DND-41 (cell line): Measurements from ENCODE around the gene GGCT.

ENCODE experiments used
- CTCF ChIP-seq: IDR thresholded peaks from 2 replicates; pipeline ENCODE4 v1.5.1; 2012; ENCODE audit warnings: borderline replicate concordance, low read length, moderate library complexity, mild to moderate bottlenecking; ENCODE audit not compliant: poor library complexity, severe bottlenecking; ENCODE audit errors: extremely low read depth
- EZH2 ChIP-seq: IDR thresholded peaks from 3 replicates; pipeline ENCODE4 v1.6.1; 2012; ENCODE audit warnings: borderline replicate concordance, low read depth, mild to moderate bottlenecking, moderate library complexity, low read length, inconsistent platforms; ENCODE audit not compliant: severe bottlenecking

GRCh38 chr7:30491417-30491816, 13.2 kb downstream of the GGCT start:
- TF ChIP-seq CTCF (no peak), EZH2 (no peak)
